RWPE1 (cell line): Measurements from ENCODE around the gene THBS2.

Source experiments
- CTCF ChIA-PET: fragments of 350-600 bp; sonication (Branson Sonifier 250); formaldehyde crosslinking; extraction: SDS; loops from one replicate; lab custom pipeline; 2021; lab: Yijun Ruan, JAX
- POLR2A ChIA-PET: fragments of 400-600 bp; formaldehyde crosslinking; extraction: SDS; loops from one replicate; lab custom pipeline; 2020; ENCODE audit warnings: antibody characterized with exemption; ENCODE audit not compliant: low non-redundant PET; lab: Yijun Ruan, JAX
- DNase-seq: peaks from one replicate; pipeline ENCODE4 v3.0.0; 2012; ENCODE audit warnings: low spot score
- H3K27ac ChIP-seq: fragments of 450-650 bp; 2 replicates; pipeline ENCODE4 v1.5.1; 2017
- CTCF ChIP-seq: fragments of 450-650 bp; conservative IDR thresholded peaks from 2 replicates; pipeline ENCODE4 v1.5.1; 2017; ENCODE audit warnings: low read depth, mild to moderate bottlenecking

THBS2 gene

GRCh38 chr6:169247991-169248390 lies 5.7 kb downstream of the THBS2 start:
- DNase-seq = no peak
- H3K27ac ChIP-seq = no peak overlapping the region
- POLR2A ChIA-PET = no interaction called here
- CTCF ChIA-PET = no interaction called here
- no peak for TF ChIP-seq CTCF

GRCh38 chr6:169247419-169247818 lies 6.2 kb downstream of the THBS2 start:
- TF ChIP-seq CTCF = no peak
- ChIA-PET CTCF (no interaction called here), POLR2A (no interaction called here)
- DNase-seq = no peak
- H3K27ac ChIP-seq = no peak overlapping the region

GRCh38 chr6:169246445-169246844 lies 7.2 kb downstream of the THBS2 start:
- ChIA-PET CTCF (no interaction called here), POLR2A (no interaction called here)
- TF ChIP-seq CTCF = no peak
- DNase-seq = no peak
- H3K27ac ChIP-seq = no peak overlapping the region

GRCh38 chr6:169244684-169245383 lies 8.8 kb downstream of the THBS2 start:
- ChIA-PET POLR2A (no interaction called here), CTCF (interaction anchor here (0.6 kb wide), 1 partner anchor 1188 kb away, joined by 3 read pairs; no protein-coding TSS in a partner anchor)
- DNase-seq = no peak
- TF ChIP-seq CTCF = no peak
- no peak overlapping the region for H3K27ac ChIP-seq

- no peak for TF ChIP-seq CTCF
- H3K27ac ChIP-seq = no peak overlapping the region
- ChIA-PET CTCF (interaction anchor here (0.5 kb wide), 1 partner anchor 28 kb away, joined by 3 read pairs; no protein-coding TSS in a partner anchor), POLR2A (no interaction called here)
- DNase-seq = no peak
Observed at GRCh38 chr6:169243661-169244060, 10.0 kb downstream of the THBS2 start.

- DNase-seq = no peak
- TF ChIP-seq CTCF = no peak
- no peak overlapping the region for H3K27ac ChIP-seq
- POLR2A ChIA-PET = no interaction called here
- CTCF ChIA-PET = interaction anchor here (0.5 kb wide), 1 partner anchor 27 kb away, joined by 3 read pairs; no protein-coding TSS in a partner anchor
Observed at GRCh38 chr6:169243186-169243585, 10.5 kb downstream of the THBS2 start.
